HG02870 (cell line): Measurements from ENCODE around the gene TUBA4A.
"Not testable (repeated sequence)": the region's sequence is repeated elsewhere in the genome, so short reads cannot be mapped to it uniquely, and the experiment has no call there.

Experiments used
- ATAC-seq: cut with Tn5 transposase; IDR thresholded peaks from one replicate; pipeline ENCODE4 v1.9.1; 2021; ENCODE audit warnings: mild to moderate bottlenecking, moderate library complexity; ENCODE audit not compliant: unreplicated experiment

TUBA4A gene

DNA sequence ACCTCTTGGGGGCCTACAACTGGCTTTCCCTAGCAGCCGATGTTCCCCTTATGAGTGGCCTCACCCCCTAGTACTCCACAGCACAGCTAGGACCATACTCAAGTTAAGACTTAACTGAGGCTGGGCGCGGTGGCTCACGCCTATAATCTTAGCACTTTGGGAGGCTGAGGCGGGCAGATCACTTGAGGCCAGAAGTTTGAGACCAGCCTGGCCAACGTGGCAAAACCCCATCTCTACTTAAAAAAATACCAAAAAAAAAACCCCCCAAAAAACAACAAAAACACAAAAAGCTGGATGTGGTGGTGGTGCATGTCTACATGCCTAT lies 33.4 kb upstream of the TUBA4A start:
- not testable (repeated sequence) for ATAC-seq

DNA sequence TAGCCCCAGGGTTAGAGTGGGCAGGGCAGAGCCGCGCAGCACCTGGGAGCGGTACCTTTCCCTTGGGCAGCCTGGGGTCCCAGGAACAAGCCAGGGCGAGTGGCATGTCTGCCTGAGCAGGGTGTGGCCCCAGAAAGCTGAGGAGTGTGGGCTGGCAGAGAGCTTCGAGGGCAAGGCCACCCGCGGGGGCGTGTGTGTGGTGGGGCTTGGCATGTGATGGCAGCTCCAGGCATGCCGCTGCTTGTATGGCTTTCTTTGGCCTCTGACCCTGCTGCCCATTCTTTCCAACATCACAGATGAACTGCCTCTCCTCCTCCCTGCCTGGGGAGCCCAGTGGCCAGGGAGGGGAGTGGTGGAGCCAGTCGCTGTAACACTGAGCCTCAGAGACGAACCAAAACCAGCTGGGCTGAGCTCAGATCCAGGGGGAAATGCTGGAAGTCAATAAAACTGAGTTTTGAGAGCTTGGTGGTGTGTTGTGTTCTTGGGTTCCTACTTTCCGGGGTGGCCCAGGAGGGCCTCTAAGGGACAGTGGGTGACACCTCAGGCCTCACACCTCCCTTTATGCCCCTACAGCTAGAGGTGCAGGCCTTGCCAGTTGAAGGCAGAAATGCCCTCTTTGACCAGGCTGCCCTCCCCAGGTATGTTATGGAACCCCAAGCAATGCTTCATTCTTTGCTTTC lies 32.9 kb upstream of the TUBA4A start:
- ATAC-seq: no peak

DNA sequence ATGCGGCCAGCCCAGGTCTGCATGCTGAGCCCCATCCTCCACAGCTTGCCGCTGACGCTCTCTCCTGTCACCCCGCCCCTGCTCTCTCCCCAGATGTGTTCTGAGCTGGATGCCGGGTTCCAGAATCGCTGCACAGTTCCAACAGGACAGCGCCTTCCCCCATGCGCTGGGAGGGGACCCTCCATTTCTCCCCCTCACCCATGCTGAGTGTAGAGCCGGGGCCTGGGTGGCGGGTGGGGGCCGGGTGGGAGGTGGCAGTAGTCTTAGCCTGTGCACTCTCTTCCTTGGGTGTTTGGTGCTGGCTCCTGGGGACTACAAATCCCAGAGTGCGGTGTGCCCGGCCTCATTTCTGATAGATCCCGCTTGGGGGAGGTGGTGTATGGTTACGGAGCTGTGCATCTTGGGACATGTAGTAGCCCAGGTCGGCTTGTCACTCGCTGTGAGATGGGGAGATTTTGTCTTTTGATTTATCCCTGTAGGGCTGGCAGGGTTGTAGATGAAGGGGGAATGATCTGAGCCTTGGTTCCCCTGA lies 32.2 kb upstream of the TUBA4A start:
- no peak for ATAC-seq

DNA sequence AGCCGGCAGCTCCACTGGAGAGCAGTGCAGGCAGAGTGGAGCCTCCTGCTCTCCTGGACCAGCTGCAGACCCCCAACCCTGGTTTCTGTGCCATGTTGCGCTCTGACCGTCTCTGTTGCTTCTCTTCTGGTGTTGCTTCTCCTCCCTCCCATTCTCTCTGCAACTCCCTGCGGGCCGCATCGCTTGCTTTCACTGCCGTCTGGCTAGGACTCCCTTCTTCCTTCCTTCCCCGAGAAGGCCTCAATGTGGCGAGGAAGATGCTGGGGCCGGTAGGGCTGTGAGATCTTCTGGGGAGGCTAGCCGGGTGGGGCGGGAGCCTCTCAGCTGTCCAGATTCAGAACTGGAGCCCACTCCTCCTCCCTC lies 31.6 kb upstream of the TUBA4A start:
- ATAC-seq: no peak

DNA sequence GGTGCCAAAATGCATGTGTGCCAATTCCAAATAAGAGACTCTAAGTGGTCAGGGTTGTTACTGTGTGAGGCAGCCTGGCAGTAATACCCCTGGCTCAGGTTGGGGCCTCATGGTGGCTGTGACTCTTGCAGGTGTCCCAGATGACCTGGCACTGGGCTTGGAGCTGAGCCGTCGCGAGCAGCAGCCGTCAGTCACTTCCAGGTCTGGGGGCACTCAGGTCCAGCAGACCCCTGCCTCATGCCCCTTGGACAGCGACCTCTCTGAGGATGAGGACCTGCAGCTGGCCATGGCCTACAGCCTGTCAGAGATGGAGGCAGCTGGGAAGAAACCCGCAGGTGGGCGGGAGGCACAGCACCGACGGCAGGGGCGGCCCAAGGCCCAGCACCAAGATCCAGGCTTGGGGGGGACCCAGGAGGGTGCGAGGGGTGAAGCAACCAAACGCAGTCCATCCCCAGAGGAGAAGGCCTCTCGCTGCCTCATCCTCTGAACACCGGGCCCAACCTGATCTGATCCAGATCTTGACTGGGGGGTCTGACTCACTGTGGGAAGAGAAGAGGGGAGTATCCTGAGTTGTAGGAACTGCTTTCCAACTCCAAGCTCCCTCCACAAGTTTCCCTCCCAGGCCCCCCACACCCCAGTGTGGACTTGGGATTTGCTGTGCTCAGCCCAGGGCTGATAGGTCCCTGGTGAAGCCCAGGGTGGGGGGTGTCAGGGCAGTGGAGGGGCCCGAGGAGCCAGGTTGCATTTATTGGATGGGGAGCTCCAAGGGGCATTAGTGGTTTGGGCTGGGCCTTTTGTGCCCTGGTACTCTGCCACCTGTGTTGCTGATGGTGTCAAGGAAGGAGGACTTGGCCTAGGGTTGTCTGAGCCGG lies 31.0 kb upstream of the TUBA4A start:
- no peak for ATAC-seq

GRCh38 chr2:219282943-219283581 lies 29.3 kb upstream of the TUBA4A start:
- no peak for ATAC-seq

DNA sequence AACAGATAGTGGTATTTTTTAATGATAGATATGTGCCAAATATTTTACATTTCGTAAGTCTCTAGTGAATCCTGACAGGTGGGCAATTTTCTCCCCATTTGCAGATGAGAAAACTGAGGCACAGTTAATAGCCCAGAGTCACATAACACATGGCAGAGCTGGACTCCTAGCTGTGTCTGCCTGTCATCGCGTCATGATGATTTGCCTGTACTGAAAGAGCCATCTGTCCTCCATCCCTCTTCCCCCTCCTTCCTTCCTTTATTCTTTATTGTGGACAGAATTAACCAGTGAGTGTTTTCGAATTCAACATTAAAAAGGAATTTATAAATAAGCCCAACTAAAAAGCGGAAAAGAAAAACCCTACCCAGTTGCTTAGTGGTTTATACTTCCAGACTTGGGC lies 28.7 kb upstream of the TUBA4A start:
- no peak for ATAC-seq

- ATAC-seq: no peak
These were observed 27.9 kb upstream of the TUBA4A start for GRCh38 chr2:219281588-219281987.

- no peak for ATAC-seq
These were observed 26.9 kb upstream of the TUBA4A start for GRCh38 chr2:219280651-219281050.

- no peak for ATAC-seq
These were observed 26.3 kb upstream of the TUBA4A start for GRCh38 chr2:219279916-219280516.

DNA sequence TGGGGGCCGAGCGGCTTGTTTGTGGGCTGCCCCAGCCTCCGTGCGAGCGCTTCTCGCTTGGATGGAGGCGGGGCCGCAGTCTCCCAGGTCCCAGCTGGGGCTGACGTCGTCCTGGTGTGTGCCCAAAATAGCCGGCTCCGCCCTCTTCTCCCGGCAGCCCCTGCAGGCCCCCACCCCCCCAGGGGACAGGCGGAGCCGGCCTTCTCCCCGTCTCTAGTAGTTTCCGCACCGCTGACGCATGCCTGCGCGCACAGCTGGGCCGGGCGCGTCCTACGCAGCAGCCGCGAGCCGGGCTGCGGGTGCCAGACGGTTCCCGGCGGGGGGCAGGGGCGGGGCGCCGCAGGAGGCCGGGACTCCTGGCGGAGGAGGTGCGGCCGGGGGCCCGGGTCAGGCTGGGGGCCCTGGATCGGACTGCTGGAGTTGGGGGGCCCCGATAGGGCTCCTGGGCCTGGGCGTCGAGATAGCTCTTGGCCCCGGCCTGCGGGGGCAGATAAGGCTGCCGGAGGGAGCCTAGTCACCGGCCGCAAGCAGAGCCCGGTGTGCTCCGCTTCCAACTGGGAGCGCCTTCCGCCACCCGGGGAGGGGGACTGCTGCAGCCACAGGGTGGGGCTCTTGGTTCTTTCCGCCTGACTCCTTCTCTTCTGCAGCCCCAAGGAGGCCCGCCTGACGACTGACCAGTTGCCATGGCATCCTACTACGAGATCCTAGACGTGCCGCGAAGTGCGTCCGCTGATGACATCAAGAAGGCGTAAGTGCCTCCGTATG lies 25.6 kb upstream of the TUBA4A start, which contains the start of gene DNAJB2:
Gene DNAJB2, plus strand, starts transcription at position 216 of the 765 bp plus-strand sequence. Its CDS starts 468 bp downstream, at position 684.
- peak; percentile 86 for ATAC-seq

- ATAC-seq: no peak
These were observed 25.0 kb upstream of the TUBA4A start for GRCh38 chr2:219278655-219279150.

DNA sequence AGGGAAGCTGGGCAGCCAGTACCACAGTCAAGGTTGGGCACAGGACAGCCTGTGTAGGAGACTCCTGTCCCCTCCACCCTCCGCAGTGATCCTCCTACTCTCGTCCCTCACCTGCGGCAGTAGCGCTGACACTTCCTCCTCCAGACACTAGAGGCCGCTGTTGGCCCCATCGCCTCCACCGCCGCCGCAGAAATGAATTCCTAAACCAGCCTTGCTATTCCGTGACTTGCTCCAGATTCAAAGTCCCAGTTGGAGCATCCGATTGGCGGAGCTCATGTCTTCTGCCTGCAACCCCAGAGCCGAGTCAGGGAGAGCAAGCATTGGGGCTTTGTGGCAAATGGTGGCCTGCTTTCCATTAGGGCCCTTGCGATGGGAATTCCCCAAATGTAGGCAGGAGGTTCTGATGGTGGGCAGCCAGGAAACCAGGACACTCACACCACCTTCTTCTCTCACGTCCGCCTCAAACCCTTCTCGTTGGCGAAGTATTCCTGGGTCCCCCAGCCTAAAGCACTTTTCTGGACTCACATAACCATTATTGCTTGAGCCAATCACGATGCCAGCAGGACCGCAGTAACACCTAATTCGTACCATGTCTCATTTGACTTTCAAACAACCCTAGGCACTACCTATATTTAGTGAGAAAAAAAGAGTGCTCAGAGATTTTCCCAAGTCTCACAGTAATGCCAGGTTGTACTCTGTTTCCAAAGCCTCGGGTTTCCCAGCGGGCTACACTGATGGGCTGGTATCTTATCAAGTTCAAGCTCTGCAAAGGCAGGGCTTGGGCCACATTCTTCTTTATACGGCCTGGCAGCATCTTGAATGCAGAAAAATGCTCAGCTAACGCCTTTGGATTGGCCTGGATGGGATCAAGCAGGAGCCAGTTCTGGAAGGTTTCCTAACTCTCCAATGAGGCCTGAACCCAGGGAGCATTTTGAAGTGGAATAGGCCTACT lies 24.3 kb upstream of the TUBA4A start:
- ATAC-seq: peak; percentile 26

GRCh38 chr2:219274361-219274921 lies 20.7 kb upstream of the TUBA4A start:
- ATAC-seq: no peak

DNA sequence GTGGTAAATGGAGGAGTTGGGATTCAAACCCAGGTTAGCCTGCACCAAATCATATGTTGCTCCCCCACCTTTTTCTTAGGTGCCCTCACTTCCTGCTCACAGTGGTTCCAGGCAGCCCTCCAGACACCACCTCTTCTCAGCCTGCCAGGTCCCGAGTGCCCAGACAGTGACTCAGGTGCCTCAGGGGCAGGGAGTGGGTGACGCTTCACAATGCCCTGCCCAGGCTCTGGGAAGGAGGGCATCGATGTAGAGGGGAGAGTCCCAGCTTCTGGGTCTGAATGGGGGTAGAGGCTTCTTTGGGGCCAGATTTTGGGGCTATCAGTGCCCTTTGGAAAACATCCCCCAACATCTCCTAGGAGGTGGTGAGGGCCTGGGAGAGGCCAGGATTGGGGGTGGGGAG lies 20.2 kb upstream of the TUBA4A start:
- ATAC-seq: no peak

- ATAC-seq: no peak
These were observed 19.3 kb upstream of the TUBA4A start for GRCh38 chr2:219272995-219273394.

DNA sequence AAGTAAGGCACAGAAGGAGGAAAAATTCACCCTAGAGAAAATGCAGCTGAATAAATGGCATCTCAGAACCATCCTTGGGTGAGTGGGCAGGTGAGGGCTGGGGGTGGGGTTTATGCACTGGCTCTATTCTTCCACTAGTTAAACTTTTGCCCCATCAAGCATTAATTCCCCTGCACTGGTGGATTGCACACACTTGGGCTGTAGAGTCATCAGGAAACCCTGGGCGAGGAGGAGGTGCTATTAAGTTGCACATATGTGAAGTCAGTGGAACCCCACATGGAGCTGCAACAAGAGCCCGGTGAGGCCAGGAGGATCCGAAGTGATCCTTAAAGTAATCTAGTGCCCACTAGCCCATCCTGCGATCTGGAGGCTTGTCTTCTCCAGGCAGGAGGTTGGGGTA lies 18.6 kb upstream of the TUBA4A start:
- ATAC-seq: no peak

- no peak for ATAC-seq
These were observed 17.3 kb upstream of the TUBA4A start for GRCh38 chr2:219271021-219271420.

DNA sequence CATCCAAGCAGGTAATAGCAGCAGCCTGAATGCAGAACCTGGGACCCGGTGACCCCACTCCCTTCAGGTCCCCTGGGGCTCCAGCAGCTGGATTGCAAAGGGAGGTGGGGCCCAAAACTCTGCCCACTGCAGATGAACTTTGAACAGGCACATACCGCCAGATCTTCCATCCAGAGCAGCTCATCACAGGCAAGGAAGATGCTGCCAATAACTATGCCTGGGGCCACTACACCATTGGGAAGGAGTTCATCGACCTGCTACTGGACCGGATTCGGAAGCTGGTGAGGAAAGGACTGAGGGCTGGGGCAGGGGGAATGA lies 16.3 kb upstream of the TUBA4A start:
- ATAC-seq: no peak
